ENCODE results near the gene GNAZ.
A peak's percentile ranks its signal among the peaks of the same experiment; 100 is the strongest.

Gene GNAZ

DNA sequence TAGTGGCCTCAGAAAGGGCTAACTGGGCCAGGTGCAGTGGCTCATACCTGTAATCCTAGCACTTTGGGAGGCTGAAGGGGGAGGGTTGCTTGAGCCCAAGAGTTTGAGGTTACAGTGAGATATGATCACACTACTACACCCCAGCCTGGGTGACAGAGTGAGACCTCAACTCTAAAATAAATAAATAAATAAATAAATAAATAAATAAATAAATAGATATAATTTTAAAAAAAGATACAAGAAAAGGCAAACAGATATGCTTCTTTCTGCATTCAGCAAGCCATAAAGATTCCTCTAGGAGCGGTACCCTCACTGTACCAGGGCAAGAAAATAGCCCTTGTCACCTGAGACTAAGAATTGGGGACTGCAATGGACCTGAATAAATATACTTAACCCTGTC is 72.8 kb downstream of the GNAZ start:
- H4K20me1 ChIP-seq (ENCODE audit: low read depth, low read length), result no peaks in the 10 kb centered on the region
- no peak overlapping the region for H3K27ac ChIP-seq (ENCODE audit: low read depth, low read length)
- H3K9me2 ChIP-seq (replicated peaks; ENCODE audit: insufficient read depth, low read length), result no peaks in the 10 kb centered on the region
- H3K4me2 ChIP-seq (ENCODE audit: low read depth, low read length, poor library complexity, severe bottlenecking), result no peak overlapping the region
- no peaks in the 10 kb centered on the region for H3K36me3 ChIP-seq (ENCODE audit: low read length)
- H2AFZ ChIP-seq (ENCODE audit: low read depth, low read length, severe bottlenecking), result no peak overlapping the region
- no peaks in the 10 kb centered on the region for H3K27me3 ChIP-seq (ENCODE audit: low read length)
- no peaks in the 10 kb centered on the region for H3K79me2 ChIP-seq (ENCODE audit: insufficient read depth, low read length)
- H3K9ac ChIP-seq (ENCODE audit: low read length), result no peak overlapping the region
- no peak overlapping the region for H3K4me3 ChIP-seq (ENCODE audit: insufficient read depth, low read length, poor library complexity, severe bottlenecking)
- H3F3A ChIP-seq (ENCODE audit: insufficient read depth), result no peaks in the 10 kb centered on the region
- no peaks in the 10 kb centered on the region for H3K9me3 ChIP-seq (ENCODE audit: insufficient read depth, low read length)
- TF ChIP-seq, protein P1, sequence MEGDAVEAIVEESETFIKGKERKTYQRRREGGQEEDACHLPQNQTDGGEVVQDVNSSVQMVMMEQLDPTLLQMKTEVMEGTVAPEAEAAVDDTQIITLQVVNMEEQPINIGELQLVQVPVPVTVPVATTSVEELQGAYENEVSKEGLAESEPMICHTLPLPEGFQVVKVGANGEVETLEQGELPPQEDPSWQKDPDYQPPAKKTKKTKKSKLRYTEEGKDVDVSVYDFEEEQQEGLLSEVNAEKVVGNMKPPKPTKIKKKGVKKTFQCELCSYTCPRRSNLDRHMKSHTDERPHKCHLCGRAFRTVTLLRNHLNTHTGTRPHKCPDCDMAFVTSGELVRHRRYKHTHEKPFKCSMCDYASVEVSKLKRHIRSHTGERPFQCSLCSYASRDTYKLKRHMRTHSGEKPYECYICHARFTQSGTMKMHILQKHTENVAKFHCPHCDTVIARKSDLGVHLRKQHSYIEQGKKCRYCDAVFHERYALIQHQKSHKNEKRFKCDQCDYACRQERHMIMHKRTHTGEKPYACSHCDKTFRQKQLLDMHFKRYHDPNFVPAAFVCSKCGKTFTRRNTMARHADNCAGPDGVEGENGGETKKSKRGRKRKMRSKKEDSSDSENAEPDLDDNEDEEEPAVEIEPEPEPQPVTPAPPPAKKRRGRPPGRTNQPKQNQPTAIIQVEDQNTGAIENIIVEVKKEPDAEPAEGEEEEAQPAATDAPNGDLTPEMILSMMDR (IDR thresholded peaks at IDR 0.05; ENCODE audit: insufficient read depth, low read length, poor library complexity, severe bottlenecking), result no peak
- TF ChIP-seq EZH2phosphoT487 (conservative IDR thresholded peaks at IDR 0.05; ENCODE audit: low read length), result no peak

DNA sequence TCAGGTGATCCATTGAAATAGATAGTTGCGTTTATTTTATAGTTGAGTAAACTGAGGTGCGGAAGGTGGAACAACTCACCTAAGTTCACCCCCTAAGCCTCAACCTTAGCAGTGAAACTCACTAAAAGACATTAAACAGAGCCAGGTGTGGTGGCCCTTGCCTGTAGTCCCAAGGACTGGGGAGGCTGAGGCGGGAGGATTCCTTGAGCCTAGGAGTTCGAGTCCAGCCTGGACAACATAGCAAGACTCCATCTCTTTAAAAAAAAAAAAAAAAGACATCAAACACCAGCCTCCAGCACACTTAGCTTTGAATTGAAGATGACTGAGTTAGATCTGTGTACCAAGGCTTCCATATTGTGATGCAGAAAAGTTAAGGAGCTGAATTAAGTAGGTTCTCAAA is 74.1 kb downstream of the GNAZ start:
- H3K27ac ChIP-seq (ENCODE audit: low read depth, low read length), result no peak overlapping the region
- H3K79me2 ChIP-seq (ENCODE audit: insufficient read depth, low read length), result no peaks in the 10 kb centered on the region
- H3K36me3 ChIP-seq (ENCODE audit: low read length), result no peaks in the 10 kb centered on the region
- TF ChIP-seq, protein P1 (IDR thresholded peaks at IDR 0.05; ENCODE audit: insufficient read depth, low read length, poor library complexity, severe bottlenecking), result no peak
- TF ChIP-seq EZH2phosphoT487 (conservative IDR thresholded peaks at IDR 0.05; ENCODE audit: low read length), result no peak
- peak overlapping the region; percentile 36 for H3K4me2 ChIP-seq (ENCODE audit: low read depth, low read length, poor library complexity, severe bottlenecking)
- H3K27me3 ChIP-seq (ENCODE audit: low read length), result no peaks in the 10 kb centered on the region
- no peaks in the 10 kb centered on the region for H3K9me2 ChIP-seq (replicated peaks; ENCODE audit: insufficient read depth, low read length)
- no peak overlapping the region for H3K9ac ChIP-seq (ENCODE audit: low read length)
- H4K20me1 ChIP-seq (ENCODE audit: low read depth, low read length), result no peaks in the 10 kb centered on the region
- H3K9me3 ChIP-seq (ENCODE audit: insufficient read depth, low read length), result no peaks in the 10 kb centered on the region
- H3F3A ChIP-seq (ENCODE audit: insufficient read depth), result no peaks in the 10 kb centered on the region
- H3K4me3 ChIP-seq (ENCODE audit: insufficient read depth, low read length, poor library complexity, severe bottlenecking), result no peak overlapping the region
- no peak overlapping the region for H2AFZ ChIP-seq (ENCODE audit: low read depth, low read length, severe bottlenecking)

DNA sequence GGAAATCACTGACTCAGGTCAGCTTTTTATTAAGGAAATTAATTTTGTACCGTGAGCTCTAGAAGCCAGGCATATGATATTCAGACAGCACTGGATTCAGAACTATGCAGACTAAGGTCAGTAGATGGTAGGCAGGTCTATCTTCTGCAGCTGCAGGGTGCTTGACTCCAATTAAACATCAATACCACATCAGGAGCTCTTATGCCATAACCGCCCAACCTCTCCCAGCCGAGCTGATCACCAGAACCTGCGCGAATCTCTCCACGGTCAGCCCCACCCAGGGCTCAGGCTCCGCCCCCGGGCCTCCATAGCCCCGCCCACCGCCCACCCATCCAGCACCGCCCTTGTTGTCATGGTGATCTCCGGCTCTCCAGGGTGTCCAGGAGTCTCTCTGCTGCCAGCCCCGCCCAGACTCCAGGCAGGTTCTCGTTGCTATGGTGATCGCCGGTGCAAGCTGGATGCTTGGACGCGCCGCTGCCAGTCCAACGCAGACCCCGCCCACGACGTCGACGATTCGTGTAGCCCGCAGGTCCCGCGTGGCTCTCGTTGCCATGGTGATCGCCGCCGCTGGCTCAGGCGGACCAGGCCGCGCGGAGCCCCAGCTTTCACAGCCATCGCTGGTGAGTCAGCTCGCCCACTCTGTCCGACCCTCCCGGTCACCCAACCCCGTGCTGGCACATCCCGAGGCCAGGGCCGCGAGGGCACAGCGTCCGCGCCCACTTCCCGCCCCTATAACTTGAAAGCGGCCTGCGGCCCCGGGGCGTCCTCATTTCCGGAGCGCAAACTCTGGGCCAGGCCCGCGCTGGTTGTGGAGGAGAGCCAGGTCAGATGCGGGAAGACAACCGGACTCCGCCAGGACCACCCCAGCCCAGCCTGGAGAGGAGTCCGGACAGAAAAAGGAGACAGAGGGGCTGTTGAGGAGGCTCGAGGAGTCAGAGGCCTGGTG is 74.9 kb downstream of the GNAZ start, which contains the start of gene RAB36:
Gene RAB36, plus strand, starts transcription at position 546 of the 946 bp plus-strand sequence. CDS start 1,140 bp downstream, outside the sequence.
- Histone ChIP-seq H3K79me2 (ENCODE audit: insufficient read depth, low read length) (no peaks in the 10 kb centered on the region), H3K9me2 (replicated peaks; ENCODE audit: insufficient read depth, low read length) (no peaks in the 10 kb centered on the region), H3F3A (ENCODE audit: insufficient read depth) (no peaks in the 10 kb centered on the region), H3K36me3 (ENCODE audit: low read length) (no peaks in the 10 kb centered on the region), H3K4me3 (ENCODE audit: insufficient read depth, low read length, poor library complexity, severe bottlenecking) (no peak within 1 kb of the TSS), H3K27me3 (ENCODE audit: low read length) (no peaks in the 10 kb centered on the region), H2AFZ (ENCODE audit: low read depth, low read length, severe bottlenecking) (no peak within 1 kb of the TSS), H3K9me3 (ENCODE audit: insufficient read depth, low read length) (no peaks in the 10 kb centered on the region), H3K4me2 (ENCODE audit: low read depth, low read length, poor library complexity, severe bottlenecking) (peak within 1 kb of the TSS; percentile 36), H3K27ac (ENCODE audit: low read depth, low read length) (no peak within 1 kb of the TSS), H3K9ac (ENCODE audit: low read length) (no peak within 1 kb of the TSS), H4K20me1 (ENCODE audit: low read depth, low read length) (no peaks in the 10 kb centered on the region)
- TF ChIP-seq, protein P1 (IDR thresholded peaks at IDR 0.05; ENCODE audit: insufficient read depth, low read length, poor library complexity, severe bottlenecking), result no peak
- no peak for TF ChIP-seq EZH2phosphoT487 (conservative IDR thresholded peaks at IDR 0.05; ENCODE audit: low read length)

Measured in SU-DHL-6 (cell line).